H1 (cell line): ENCODE data around the gene TNFRSF8. TPM values are rescaled to one million over a fixed set of nuclear protein-coding genes. Genes with fewer than 3 reads are reported as not detected.

Experiments
- CTCF ChIA-PET: fragments of 300-600 bp; sonication (Branson Sonifier 250); formaldehyde crosslinking; loops from one replicate; lab custom pipeline; 2021; ENCODE audit not compliant: partially characterized antibody; lab: Charles Lee
- POLR2A ChIA-PET: fragments of 300-600 bp; sonication (Branson Sonifier 250); formaldehyde crosslinking; loops from one replicate; lab custom pipeline; 2021; ENCODE audit warnings: inconsistent platforms; ENCODE audit not compliant: partially characterized antibody; lab: Charles Lee
- DNase-seq, 2 experiments: peaks; one replicate each; pipeline versions ENCODE4 v3.0.0 to v3.0.0-alpha.2; 2010 to 2022; ENCODE audit warnings: low spot score in 2 of 2, low read depth in 1 of 2, mixed read lengths in 1 of 2
- FAIRE-seq: peaks from 2 replicates; lab custom pipeline; 2011; peaks lifted over from hg19 to GRCh38; lab: Jason Lieb, UNC
- H2AFZ ChIP-seq: 2 replicates; pipeline ENCODE4 v1.8.1; 2012; ENCODE audit warnings: low read length, inconsistent platforms
- H2AK5ac ChIP-seq: 2 replicates; pipeline ENCODE4 v1.6.1; 2013; ENCODE audit warnings: low read depth, low read length
- H2BK120ac ChIP-seq: replicated peaks from 2 replicates; pipeline ENCODE3; 2013; ENCODE audit warnings: low read depth, low read length, inconsistent platforms
- H2BK12ac ChIP-seq: 2 replicates; pipeline ENCODE4 v1.6.1; 2013; ENCODE audit warnings: low read depth, low read length
- H2BK15ac ChIP-seq: 2 replicates; pipeline ENCODE4 v1.6.1; 2013; ENCODE audit warnings: low read length
- H2BK20ac ChIP-seq: 2 replicates; pipeline ENCODE4 v1.6.1; 2013; ENCODE audit warnings: low read length
- H2BK5ac ChIP-seq: 2 replicates; pipeline ENCODE4 v1.6.1; 2013; ENCODE audit warnings: low read depth, low read length
- H3K14ac ChIP-seq: 2 replicates; pipeline ENCODE4 v1.6.1; 2013; ENCODE audit warnings: inconsistent platforms; ENCODE audit not compliant: insufficient read length
- H3K18ac ChIP-seq: 2 replicates; pipeline ENCODE4 v1.6.1; 2013; ENCODE audit warnings: low read length; ENCODE audit errors: extremely low read depth
- H3K23ac ChIP-seq: 2 replicates; pipeline ENCODE4 v1.6.1; 2013; ENCODE audit warnings: inconsistent platforms; ENCODE audit not compliant: insufficient read length
- H3K23me2 ChIP-seq: 2 replicates; pipeline ENCODE4 v1.6.1; 2013; ENCODE audit warnings: low read depth, low read length
- H3K27ac ChIP-seq: 2 replicates; pipeline ENCODE4 v1.6.1; 2011; ENCODE audit warnings: low read depth, low read length, inconsistent platforms
- H3K27me3 ChIP-seq, 4 experiments: replicated peaks in 1 of 4; 1 replicate in 1 of 4; 2 replicates in 3 of 4; pipeline versions ENCODE4 v1.6.1 to v1.8.1; 2011 to 2013; ENCODE audit warnings: low read length in 3 of 4, mild to moderate bottlenecking in 3 of 4, inconsistent platforms in 2 of 4, mixed read lengths in 2 of 4, moderate library complexity in 1 of 4; ENCODE audit not compliant: control insufficient read depth in 3 of 4, insufficient read depth in 3 of 4; ENCODE audit errors: extremely low read depth in 1 of 4
- H3K36me3 ChIP-seq, 4 experiments: 2 replicates each; pipeline versions ENCODE4 v1.6.1 to v1.8.1; 2011 to 2013; ENCODE audit warnings: mild to moderate bottlenecking in 4 of 4, low read length in 3 of 4, moderate library complexity in 2 of 4, control low read depth in 1 of 4, inconsistent platforms in 1 of 4; ENCODE audit not compliant: insufficient read depth in 4 of 4, control insufficient read depth in 2 of 4
- H3K4ac ChIP-seq: replicated peaks from 2 replicates; pipeline ENCODE3; 2013; ENCODE audit warnings: low read length, low read depth, mixed read lengths, inconsistent platforms; ENCODE audit not compliant: insufficient read length
- H3K4me1 ChIP-seq, 4 experiments: replicated peaks in 1 of 4; 1 replicate in 1 of 4; 2 replicates in 3 of 4; pipeline versions ENCODE4 v1.6.1 to v1.8.1; 2011 to 2013; ENCODE audit warnings: low read length in 3 of 4, inconsistent platforms in 2 of 4, mixed read lengths in 1 of 4; ENCODE audit not compliant: insufficient read depth in 4 of 4, control insufficient read depth in 3 of 4
- H3K4me2 ChIP-seq, 2 experiments: 2 replicates each; pipeline versions ENCODE4 v1.6.1 to v1.8.1; 2011 to 2013; ENCODE audit warnings: low read depth in 2 of 2, low read length in 2 of 2, control low read depth in 1 of 2, inconsistent platforms in 1 of 2, mild to moderate bottlenecking in 1 of 2; ENCODE audit not compliant: insufficient read depth in 1 of 2
- H3K4me3 ChIP-seq, 4 experiments: fragments of 200-600, 300-600 bp in 1 of 4; sonication (generic), shearing (Covaris generic), sonication (Bioruptor Twin) in 1 of 4; 2 replicates each; pipeline versions ENCODE4 v1.5.1 to v1.8.1; 2011 to 2016; ENCODE audit warnings: low read length in 4 of 4, low read depth in 3 of 4, control low read depth in 2 of 4, inconsistent platforms in 2 of 4, mild to moderate bottlenecking in 2 of 4, mixed read lengths in 1 of 4, moderate library complexity in 1 of 4; ENCODE audit not compliant: insufficient read depth in 2 of 4; ENCODE audit errors: extremely low read depth in 1 of 4
- H3K56ac ChIP-seq: replicated peaks from 2 replicates; pipeline ENCODE3; 2013; ENCODE audit warnings: low read depth, mild to moderate bottlenecking, mixed read lengths, low read length, inconsistent platforms; ENCODE audit not compliant: insufficient read length
- H3K79me1 ChIP-seq: 2 replicates; pipeline ENCODE4 v1.6.1; 2013; ENCODE audit warnings: low read depth, low read length, control low read depth
- H3K79me2 ChIP-seq, 2 experiments: 2 replicates each; pipeline versions ENCODE4 v1.6.1 to v1.8.1; 2012 to 2013; ENCODE audit warnings: low read length in 2 of 2, mild to moderate bottlenecking in 2 of 2, inconsistent platforms in 1 of 2; ENCODE audit not compliant: insufficient read depth in 2 of 2, control insufficient read depth in 1 of 2
- H3K9ac ChIP-seq, 4 experiments: replicated peaks in 1 of 4; 1 replicate in 1 of 4; 2 replicates in 3 of 4; pipeline versions ENCODE4 v1.6.1 to v1.8.1; 2011 to 2013; ENCODE audit warnings: low read depth in 3 of 4, low read length in 3 of 4, control low read depth in 2 of 4, mild to moderate bottlenecking in 2 of 4, moderate library complexity in 2 of 4, inconsistent platforms in 1 of 4; ENCODE audit errors: extremely low read depth in 1 of 4
- H3K9me3 ChIP-seq, 2 experiments: 2 replicates each; pipeline versions ENCODE4 v1.6.1 to v1.8.1; 2012 to 2013; ENCODE audit warnings: mild to moderate bottlenecking in 2 of 2, moderate library complexity in 2 of 2, control low read depth in 1 of 2, inconsistent platforms in 1 of 2, low read depth in 1 of 2, low read length in 1 of 2, mixed read lengths in 1 of 2; ENCODE audit not compliant: insufficient read depth in 2 of 2
- H4K20me1 ChIP-seq, 2 experiments: replicated peaks in 1 of 2; 2 replicates each; pipeline versions ENCODE3 to v1.8.1; 2011 to 2013; ENCODE audit warnings: inconsistent platforms in 2 of 2, low read length in 2 of 2, mild to moderate bottlenecking in 1 of 2; ENCODE audit not compliant: insufficient read depth in 2 of 2, control insufficient read depth in 1 of 2
- H4K5ac ChIP-seq: 2 replicates; pipeline ENCODE4 v1.6.1; 2013; ENCODE audit warnings: low read length, low read depth, mixed read lengths, inconsistent platforms; ENCODE audit not compliant: insufficient read length
- H4K8ac ChIP-seq: 2 replicates; pipeline ENCODE4 v1.8.0; 2013; ENCODE audit warnings: mild to moderate bottlenecking, moderate library complexity, low read length, inconsistent platforms; ENCODE audit not compliant: insufficient read depth; ENCODE audit errors: extremely low read depth
- H4K91ac ChIP-seq: replicated peaks from 2 replicates; pipeline ENCODE3; 2013; ENCODE audit warnings: low read length, mixed read lengths, inconsistent platforms; ENCODE audit not compliant: insufficient read length
- BCL11A ChIP-seq, 2 experiments: IDR thresholded peaks; one replicate each; pipeline ENCODE4 v1.6.1; 2011; ENCODE audit warnings: low read depth in 2 of 2, low read length in 2 of 2, mild to moderate bottlenecking in 2 of 2
- POLR2A ChIP-seq, 2 experiments: IDR thresholded peaks; 1 replicate in 1 of 2; 2 replicates in 1 of 2; pipeline ENCODE4 v1.6.1; 2011; ENCODE audit warnings: low read depth in 2 of 2, low read length in 2 of 2, mild to moderate bottlenecking in 2 of 2; ENCODE audit errors: control extremely low read depth in 1 of 2
- TEAD4 ChIP-seq: IDR thresholded peaks from 2 replicates; pipeline ENCODE4 v1.6.1; 2012; ENCODE audit warnings: low read depth, low read length, inconsistent platforms, mixed read lengths
- WGBS, 2 experiments: shearing (Covaris generic) in 1 of 2; methylation state at CpG; one replicate each; pipeline versions ENCODE4 v1.1.6 to v1.1.7; 2013 to 2015; ENCODE audit warnings: low lambda C conversion rate in 2 of 2, mixed read lengths in 2 of 2, inconsistent platforms in 1 of 2, low coverage in 1 of 2, missing lambda C conversion rate in 1 of 2; ENCODE audit not compliant: insufficient replicate concordance in 2 of 2, insufficient coverage in 1 of 2, insufficient read length in 1 of 2; ENCODE audit errors: extremely low coverage in 1 of 2, missing lambda C conversion rate in 1 of 2; 5-methylcytosine and 5-hydroxymethylcytosine counted together
- polyA plus RNA-seq, 7 experiments: library from polyadenylated mRNA; depleted of rRNA in 3 of 7; stranded (reverse) in 5 of 7; unstranded in 2 of 7; fragments of >200 nt in 5 of 7; fragments of 200-250 nt in 2 of 7; gene quantifications; 1 replicate in 5 of 7; 2 replicates in 1 of 7; 4 replicates in 1 of 7; pipeline versions ENCODE4 v1.2.1 to v1.2.3, GENCODE V29; 2011 to 2013; ENCODE audit warnings: missing spikeins in 2 of 7, mixed read lengths in 2 of 7
- total RNA-seq: library from RNA; stranded (reverse); fragmentation: NEBNext Ultra II Directional; extraction: Animal tissue kit (Norgen Biotek cat#: 25700); gene quantifications from 2 replicates; pipeline ENCODE4 v1.2.1, GENCODE V29; 2021

TNFRSF8 gene
- total and polyA plus RNA-seq, 2 of the 8 experiments (the other 6 are each of a cell fraction or from before 2014, with no cell fraction given): 23.2 to 32.7 TPM

- Histone ChIP-seq H2AK5ac (no peak overlapping the region), H3K4ac (no peak overlapping the region), H4K5ac (no peak overlapping the region), H3K14ac (no peak overlapping the region), H4K8ac (no peak overlapping the region; the same call in 1 of the 2 replicates), H3K79me1 (no peaks in the 10 kb centered on the region), H3K36me3 (peaks cover 0 to 2% (median 0%) of the 10 kb centered on the region in 4 experiments; a peak in 2 of 8 replicates), H2BK5ac (no peak overlapping the region), H3K9ac (no peak overlapping the region), H2AFZ (no peak overlapping the region), H3K23me2 (no peaks in the 10 kb centered on the region), H3K27me3 (no peaks in the 10 kb centered on the region), H3K9me3 (no peaks in the 10 kb centered on the region), H2BK15ac (no peak overlapping the region), H2BK120ac (no peak overlapping the region), H3K56ac (no peak overlapping the region), H4K91ac (no peak overlapping the region), H3K4me3 (no peak overlapping the region), H3K4me1 (no peaks in the 10 kb centered on the region), H2BK12ac (no peak overlapping the region), H3K79me2 (no peaks in the 10 kb centered on the region), H3K27ac (no peak overlapping the region), H4K20me1 (no peaks in the 10 kb centered on the region), H3K23ac (no peak overlapping the region), H3K4me2 (no peak overlapping the region), H2BK20ac (no peak overlapping the region), H3K18ac (no peak overlapping the region)
- ChIA-PET CTCF (interaction anchor here (1.0 to 12.6 kb wide), 12 partner anchors 7 to 149 kb away, joined by 3 to 503 read pairs (median 49); partner anchors contain the start of gene VPS13D), POLR2A (no interaction called here)
- 88% methylated on average over 10 of the region's 10 CpGs; no CpG with 5 or more reads in 1 of the 2 experiments for WGBS, 2 experiments
- FAIRE-seq (no peak), DNase-seq (no peak)
- TF ChIP-seq BCL11A (IDR thresholded peaks at IDR 0.05; ENCODE audit: low read depth in 2 of 2, low read length in 2 of 2): no peak
- no peak for TF ChIP-seq POLR2A (IDR thresholded peaks at IDR 0.05; ENCODE audit: control extremely low read depth in 1 of 2, low read depth in 2 of 2, low read length in 2 of 2)
- no peak for TF ChIP-seq TEAD4
Measured at GRCh38 chr1:12127206-12127810, 64.2 kb downstream of the TNFRSF8 start.
